CD4-positive, alpha-beta T cell treated with Interleukin-12 subunit alpha and Interleukin-12 subunit beta, for 1 hour (primary cell): ENCODE data around the gene TUBB4B.
A peak's percentile ranks its signal among the peaks of the same experiment; 100 is the strongest.
"Not testable (repeated sequence)": the region's sequence is repeated elsewhere in the genome, so short reads cannot be mapped to it uniquely, and the experiment has no call there.

Experiments
- DNase-seq: peaks from one replicate; pipeline ENCODE4 v3.0.0-alpha.2; 2020

The TUBB4B gene

DNA sequence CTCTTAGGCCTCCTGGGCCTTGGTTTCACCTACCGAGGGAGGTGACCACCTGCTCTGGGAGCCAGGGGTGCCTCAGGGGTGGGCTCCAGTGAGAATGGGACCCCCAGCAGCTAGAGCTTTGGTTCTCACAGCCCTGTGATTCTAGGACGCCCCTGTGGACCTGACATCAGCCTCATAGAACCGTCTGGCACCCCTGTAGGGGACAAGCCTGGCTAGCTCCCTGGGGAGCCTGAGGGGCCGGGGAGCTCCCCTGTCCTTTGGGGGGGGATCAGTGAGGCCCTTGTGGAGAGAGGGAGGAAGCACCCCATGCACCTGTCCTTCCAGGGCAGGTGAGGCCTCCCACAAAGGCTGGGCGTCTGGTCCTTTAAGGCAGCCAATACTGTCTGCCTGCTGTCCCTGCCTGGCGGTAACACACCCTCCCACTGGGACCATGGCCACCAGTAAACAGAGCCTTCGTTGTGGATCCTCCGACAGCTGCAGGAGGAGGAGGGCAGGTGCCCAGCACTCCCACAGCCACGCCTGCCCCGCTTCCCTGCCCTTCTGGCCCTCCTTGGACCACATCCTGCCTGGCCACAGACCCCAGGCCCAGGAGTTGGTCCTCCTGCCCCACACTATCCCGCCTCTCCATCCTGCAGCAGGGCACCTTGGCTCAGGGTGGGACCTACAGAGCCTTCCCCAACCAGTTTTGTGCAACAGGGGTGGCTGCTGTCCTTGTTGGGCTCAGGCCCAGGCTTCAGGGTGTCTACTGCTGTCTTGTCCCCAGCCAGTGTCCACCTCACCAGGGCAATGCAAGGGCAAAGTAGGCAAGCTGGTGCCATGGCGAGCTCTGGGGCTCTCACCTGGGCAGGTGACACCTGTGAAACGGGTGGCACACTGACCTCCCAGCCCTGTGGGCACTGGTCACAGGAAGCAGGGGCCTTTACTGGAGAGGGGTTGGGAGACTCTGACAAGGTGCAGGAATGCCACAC is 3.0 kb upstream of the TUBB4B start:
- no peak for DNase-seq

DNA sequence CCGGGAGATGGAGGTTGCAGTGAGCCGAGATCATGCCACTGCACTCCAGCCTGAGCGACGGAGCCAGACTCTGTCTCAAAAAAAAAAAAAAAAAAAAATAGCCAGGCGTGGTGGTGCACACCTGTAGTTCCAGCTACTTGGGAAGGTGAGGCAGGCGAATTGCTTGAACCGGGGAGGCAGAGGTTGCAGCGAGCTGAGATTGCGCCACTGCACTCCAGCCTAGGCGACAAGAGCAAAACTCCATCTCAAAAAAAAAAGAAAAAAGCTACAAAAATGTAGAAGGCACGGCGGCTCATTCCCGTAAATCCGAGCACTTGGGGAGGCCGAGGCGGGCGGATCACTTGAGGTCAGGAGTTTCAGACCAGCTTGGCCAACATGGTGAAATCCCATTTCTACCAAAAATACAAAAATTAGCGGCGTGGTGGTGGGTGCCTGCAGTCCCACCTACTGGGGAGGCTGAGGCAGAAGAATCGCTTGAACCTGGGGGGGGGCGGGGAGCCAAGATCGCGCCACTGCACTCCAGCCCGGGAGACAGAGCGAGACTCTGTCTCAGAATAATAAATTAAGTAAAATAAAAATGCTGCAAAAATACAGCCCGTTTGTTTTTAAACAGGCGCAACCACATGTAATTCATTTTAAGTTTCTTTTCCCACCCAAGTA is 1.4 kb upstream of the TUBB4B start:
- not testable (repeated sequence) for DNase-seq

DNA sequence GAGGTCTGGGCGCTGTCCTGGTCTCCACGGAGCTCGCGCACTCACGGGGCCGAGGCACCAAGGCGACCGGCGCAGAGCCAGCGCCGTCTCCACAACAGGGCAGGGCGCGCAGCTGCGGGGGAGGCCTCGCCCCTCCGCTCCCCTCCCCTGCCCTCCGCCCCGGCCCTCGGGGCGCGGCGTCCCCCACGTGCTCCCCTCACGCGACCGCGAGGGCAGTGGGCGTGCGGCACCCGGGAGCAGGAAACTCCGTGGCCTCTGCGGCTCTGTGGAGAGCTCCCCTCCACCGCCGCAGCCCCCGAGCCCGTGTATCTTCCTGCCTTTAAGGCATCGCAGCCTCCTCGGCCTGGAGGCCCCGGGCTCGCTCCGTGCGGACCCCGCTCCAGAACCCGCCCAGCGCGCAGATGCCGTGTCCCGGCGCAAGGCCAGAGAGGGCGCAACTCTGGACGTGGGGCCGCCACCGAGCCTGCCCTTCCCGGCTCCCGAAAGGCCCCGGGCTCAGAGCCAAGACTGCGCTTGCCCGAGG is 708 bp upstream of the TUBB4B start:
- DNase-seq = peak; percentile 78

DNA sequence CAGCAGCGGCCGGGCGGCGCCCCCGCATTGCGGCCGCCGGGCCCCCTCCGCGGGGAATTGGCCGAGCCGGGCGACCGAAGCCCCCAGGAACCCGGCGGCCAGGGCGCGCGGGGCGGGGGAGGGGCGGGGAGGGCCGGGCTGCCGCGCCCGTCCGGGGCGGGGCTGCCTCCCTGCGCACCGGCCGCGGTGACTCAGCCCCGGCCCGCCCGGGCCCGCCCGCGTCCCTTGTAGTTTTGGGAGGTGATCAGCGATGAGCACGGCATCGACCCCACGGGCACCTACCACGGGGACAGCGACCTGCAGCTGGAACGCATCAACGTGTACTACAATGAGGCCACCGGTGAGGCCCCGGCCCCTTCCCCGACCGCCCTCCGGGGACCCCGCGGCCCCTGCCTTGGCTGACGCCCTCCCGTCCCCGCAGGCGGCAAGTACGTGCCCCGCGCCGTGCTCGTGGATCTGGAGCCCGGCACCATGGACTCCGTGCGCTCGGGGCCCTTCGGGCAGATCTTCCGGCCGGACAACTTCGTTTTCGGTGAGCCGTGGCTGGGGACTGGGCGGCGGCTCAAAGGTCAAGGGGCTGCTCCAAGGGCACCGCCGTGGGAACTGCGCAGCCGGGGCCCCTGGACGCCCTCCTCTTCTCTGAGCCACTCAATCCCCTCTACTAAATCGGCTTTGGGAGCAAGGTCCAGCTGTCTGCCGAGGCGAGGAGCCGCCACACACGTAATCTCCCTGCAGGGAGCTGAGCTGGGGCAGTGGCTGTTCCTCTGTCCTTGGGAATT is 592 bp downstream of the TUBB4B start:
- peak; percentile 70 for DNase-seq

DNA sequence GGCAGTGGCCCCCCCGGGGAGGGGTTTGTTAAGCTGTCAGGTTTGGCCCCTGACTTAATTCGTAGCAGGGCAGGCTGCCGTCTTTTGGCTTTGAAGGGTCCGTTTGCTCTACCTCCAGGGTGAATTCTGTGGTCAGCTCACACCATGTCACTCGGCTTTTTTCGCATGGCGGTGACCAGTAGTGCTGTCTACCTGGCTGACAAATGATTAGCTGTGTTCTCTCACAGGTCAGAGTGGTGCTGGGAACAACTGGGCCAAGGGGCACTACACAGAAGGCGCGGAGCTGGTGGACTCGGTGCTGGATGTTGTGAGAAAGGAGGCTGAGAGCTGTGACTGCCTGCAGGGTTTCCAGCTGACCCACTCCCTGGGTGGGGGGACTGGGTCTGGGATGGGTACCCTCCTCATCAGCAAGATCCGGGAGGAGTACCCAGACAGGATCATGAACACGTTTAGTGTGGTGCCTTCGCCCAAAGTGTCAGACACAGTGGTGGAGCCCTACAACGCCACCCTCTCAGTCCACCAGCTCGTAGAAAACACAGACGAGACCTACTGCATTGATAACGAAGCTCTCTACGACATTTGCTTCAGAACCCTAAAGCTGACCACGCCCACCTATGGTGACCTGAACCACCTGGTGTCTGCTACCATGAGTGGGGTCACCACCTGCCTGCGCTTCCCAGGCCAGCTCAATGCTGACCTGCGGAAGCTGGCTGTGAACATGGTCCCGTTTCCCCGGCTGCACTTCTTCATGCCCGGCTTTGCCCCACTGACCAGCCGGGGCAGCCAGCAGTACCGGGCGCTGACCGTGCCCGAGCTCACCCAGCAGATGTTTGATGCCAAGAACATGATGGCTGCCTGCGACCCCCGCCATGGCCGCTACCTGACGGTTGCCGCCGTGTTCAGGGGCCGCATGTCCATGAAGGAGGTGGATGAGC is 1.4 kb downstream of the TUBB4B start:
- no peak for DNase-seq

DNA sequence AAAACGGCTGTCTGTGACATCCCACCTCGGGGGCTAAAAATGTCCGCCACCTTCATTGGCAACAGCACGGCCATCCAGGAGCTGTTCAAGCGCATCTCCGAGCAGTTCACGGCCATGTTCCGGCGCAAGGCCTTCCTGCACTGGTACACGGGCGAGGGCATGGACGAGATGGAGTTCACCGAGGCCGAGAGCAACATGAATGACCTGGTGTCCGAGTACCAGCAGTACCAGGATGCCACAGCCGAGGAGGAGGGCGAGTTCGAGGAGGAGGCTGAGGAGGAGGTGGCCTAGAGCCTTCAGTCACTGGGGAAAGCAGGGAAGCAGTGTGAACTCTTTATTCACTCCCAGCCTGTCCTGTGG is 2.2 kb downstream of the TUBB4B start:
- DNase-seq = not testable (repeated sequence)

DNA sequence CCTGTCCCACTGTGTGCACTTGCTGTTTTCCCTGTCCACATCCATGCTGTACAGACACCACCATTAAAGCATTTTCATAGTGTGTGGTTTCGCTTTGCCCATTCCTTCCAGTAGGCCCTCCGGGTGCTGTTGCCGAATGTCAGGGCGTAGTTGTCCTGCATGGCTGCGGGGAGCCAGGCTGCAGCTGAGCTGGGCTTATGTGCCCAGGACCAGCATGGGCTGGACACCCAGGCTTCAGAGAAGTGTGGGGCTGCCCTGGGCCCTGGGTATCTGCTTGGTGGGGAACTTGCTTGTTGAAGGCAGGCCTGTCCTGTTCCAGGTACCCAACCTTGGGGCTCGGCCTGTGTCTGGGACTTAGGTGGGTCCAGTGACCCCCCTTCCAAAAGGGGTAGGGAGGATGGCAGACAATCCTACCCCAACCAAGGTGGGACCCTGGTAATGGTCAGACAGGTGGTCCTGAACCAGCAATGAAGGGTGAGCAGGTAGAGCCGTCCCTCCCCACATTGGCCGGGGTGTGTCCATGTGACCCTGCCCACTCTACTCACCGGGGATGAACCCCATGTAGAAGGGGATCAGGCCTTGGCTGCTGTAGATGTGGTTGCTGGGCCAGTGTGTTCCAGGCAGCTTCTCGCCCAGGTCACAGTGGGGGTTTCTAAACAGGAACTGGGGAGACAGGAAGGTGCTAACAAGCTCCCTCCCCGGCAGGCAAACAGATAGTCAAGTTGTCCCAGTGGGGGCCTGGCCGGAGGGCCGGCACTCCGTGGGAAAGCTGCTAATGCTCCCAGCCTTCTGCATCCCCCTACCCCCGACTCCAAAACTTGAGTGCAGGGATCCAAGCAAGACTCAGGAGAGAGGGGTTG is 2.8 kb downstream of the TUBB4B start:
- DNase-seq = no peak

DNA sequence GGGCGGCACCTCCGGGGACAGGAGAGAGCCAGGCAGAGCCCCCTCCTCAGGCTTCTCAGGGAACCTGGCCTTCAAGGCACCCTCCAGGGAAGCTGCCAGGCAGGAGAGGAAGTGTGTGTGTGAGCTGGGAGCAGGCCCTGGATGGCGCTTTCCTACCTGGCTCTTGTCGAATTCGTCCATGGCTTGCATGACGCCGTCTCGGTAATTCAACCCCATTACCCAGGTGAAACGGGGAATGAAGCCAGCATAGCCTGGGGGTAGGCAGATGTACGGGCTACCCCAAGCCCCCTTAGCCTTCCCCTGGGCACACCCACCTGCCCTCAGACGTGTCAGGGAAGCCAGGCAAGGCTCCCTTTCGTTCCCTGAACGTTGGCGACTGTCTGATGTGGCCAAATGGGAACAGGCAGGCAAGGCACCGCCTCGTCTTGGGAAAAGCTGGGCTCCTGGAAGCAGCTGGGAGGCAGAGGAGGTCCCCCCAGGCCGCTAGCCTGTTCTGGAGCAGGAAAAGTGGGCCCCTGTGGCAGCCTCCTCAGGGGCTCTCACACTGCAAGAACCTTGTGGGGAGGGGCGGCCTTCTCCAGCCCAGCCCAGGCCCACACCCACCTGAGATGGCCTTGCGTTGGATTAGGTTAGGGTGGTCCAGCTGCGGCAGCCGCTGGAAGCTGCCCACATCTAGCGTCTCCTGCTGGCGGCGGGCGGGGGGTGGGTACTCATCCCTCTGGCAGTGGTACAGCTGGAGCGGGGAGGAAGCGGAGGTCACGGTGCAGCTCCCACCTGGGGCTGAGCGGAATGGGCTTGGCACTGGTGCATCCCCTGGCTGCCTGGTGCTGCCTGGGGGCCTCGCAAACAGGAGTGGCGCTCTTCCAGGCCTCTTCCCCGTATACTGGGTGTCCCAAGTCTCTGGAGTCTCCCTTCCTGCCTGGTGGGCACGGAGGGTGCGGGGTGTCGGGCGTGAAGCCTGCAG is 3.7 kb downstream of the TUBB4B start:
- DNase-seq = no peak

DNA sequence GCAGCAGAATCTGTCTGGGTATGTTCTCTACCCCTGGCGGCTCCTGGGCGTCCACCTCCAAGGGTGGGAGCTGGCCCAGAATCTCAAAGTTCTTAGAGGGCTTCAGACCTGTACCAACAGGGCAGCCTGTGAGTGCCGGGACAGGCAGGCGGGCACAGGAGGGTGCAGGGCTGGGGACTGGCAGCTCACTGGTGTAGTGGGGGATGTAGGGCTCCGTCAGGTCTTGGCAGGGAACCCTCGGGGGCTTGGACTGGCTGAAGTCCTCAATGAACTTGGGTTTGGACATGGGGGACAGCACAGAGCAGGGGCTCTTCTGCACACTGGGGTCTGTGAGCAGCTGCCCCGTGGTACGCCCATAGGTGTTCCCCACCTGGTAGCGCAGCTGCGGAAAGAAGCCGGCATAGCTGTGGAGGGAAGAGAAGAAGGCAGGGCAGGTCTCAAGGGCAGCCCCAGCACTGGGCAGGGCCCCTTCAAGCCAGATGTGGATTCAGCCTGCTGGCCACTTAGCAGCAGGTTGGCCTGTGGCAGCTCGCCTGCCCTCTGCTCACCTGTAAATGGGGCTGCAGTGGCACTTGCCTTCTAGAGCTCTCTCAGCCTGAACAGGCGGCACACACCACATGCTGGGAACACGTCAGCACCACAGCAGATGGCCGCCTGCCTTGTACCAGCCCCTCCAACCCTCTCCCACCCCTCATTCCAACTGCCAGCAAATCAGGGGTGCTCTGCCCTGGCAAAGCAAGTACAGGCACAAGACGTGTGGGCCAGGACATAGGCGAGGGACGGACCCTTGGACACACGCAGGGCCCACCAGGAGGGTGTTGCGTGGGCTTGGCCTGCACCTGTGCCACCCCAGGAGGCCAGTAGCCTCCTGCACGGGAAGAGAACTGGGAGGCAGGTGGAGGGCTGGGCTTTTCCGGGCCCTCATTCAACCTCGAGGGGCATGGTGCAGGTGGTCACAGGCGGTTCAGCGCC is 4.6 kb downstream of the TUBB4B start:
- DNase-seq = no peak

DNA sequence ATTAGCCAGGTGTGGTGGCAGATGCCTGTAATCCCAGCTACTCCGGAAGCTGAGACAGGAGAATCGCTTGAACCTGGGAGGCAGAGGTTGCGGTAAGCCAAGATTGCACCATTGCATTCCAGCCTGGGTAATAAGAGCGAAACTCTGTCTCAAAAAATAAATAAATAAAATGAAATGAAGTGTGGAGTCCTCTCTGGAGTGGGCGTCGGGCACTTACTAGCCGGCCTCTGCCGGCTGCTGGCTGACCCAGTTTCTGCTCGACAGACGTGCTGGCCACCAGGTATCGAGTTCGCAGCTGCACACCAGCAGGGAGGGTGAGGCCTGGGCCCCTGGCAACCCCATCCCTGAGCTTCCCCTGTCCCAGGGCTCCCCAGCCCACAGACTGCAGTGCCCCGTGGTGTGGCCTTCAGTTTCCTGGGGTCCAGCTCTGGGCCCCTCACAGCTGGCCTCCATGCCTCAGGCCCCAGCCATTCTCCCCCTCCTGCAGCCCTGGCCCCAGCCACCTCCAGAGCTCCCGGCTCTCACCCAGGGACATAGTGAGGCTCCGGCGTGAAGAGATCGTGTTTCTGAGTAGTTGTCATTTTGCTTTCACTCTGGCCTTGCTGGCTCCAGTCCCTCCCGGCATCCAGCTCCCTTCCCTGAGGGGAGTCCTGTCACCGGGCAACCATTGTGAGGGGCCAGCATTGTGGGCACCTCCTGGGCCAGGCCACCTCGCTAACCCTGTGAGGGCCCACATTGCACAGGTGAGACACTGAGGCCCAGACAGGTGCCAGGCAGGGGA is 6.2 kb downstream of the TUBB4B start:
- DNase-seq = no peak

DNA sequence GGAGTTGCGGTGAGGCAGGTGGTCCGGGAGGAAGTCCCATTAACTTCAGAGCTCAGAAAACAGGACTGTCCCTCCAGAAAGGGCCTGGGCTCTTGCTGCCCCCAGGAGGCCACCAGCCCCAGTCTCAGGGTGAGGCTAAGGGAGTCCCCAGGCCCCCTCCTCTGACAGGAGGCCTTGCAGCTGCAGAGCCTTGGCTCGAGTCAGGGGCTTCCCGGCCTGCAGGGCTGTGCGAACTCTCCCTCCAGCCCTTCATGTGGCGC is 6.8 kb downstream of the TUBB4B start:
- no peak for DNase-seq

DNA sequence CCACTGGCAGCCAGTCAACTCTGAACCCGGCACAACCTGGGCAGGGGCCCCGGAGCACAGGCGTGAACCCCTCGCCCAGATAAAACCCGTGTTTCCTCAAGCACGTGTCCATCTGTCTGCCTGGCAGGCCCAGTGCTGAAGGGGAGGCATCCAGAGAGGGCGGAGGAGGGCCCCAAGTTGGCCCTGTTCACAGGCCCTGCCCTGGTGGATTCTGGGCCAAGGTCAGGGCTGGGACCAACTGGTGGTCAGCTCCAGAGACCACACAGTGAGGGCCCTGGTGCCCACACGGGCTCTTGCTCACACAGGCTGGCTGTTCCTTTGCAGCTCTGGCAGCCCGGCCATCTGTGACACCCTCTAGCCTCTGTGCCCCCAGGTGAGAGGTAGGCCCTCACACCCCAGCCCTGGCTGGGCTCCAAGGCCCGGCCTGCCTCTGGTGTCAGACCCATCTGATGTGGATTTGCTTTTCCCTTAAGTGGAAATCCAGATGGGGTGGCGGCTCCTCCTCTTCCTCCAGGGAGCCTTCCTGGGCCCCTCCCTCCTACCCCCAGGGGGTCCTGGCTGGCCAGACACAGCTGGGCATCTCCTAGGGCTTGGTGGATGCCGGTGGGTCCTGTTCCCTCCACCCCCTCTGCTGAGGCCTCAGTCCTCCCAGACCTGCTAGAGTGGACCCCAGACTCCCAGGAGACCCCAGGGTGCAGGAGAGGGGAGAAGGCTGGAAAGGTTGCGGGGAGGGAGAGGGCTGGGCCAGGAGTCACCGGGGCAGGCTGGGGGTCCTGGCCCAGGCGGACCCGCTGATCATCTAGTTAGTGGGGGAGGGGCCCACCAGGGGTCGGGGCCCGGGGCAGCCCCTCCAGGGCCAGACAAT is 9.5 kb downstream of the TUBB4B start:
- no peak for DNase-seq

DNA sequence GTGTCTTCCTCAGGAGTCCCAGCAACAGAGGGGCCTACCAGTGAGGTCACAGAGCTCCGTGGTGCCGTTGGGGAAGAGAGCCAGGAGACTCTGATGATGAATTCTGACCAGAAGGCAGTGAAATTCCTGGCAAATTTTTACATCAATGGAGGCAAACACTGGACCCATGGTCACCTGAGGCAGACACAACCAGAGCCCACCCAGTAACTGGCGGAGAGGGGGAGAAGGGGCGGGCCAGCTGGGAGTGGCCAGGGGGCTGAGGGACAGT is 10.0 kb downstream of the TUBB4B start, which contains the start of gene STPG3:
TSS of gene STPG3 (plus strand) at position 93 of the 268 bp plus-strand sequence. CDS start at position 94, 1 bp downstream.
- DNase-seq = no peak

DNA sequence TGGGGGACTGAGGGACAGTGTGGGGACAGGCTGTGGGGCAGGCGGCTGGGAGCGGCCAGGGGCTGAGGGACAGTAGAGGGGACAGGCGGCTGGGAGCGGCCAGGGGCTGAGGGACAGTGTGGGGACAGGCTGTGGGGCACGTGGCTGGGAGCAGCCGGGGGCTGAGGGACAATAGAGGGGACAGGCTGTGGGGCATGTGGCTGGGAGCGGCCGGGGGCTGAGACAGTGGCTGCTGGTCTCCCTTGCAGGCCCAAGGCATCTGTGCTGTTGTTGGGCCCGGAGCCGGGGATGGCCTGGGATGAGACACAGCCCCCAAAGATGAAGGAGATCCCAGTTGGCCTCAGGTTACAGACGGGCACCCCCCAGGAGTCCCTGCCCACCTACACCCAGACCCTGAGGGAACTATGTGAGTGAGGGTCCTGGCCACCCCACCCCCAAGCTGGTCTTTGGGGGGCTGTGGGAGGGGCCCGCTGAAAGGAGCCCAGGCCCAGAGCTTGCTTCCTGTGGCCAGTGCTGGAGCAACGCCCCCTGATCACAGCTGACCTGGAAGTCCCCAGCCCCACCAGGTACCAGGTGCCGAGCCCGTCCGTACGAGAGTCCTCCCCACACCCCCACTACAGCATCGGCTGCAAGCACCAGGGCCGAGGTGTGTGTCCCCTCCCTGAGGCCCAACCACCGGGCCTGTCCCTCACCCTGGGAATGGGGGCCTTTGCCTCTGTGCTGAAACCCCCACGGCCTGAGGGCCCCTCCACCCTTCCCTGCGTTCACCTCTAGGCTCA is 10.6 kb downstream of the TUBB4B start:
- no peak for DNase-seq

DNA sequence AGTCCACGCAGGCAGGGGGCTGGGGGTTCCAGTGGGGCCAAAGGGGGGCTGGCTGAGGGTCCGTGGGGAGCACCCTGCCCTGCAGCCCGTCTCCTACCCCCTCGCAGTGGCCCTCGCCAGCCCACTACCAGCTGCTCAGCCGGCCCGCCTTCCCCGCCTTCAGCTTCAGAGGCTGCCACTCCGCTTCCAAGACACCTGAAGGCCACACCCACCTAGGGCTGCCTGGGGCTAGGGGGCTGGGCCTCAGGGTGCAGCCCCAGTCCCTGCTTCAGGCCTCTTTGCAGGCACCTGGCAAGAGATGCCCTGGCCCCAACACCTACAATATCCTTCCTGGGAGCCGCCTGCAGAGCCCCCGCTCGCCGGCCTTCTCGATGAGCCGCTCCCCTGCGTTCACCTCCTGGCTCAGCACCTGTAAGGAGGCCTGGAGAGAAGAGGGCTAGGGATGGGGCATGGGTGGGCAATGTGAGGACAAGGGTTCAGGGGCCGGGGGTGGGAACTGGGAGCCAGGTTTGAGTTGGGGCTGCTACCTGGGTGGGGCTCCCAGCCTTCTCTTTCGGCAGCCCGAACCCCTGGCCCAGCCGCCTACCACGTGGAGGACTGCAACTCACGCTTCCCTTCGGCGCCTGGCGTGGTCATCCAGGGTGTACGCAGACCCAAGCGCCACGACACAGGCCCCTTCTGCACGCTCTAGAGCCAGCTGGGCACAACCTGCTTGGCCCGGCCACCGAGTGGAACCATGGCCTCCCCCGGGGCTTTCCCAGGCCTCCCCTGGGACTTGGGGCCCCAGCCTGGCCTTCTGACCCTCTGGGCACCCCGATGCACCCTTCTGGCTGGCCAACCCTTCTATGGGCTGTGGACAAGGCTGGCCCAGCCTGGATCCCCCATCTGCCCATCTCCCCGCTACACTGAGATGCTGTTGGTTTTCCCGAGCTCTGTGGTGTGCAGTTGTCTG is 11.7 kb downstream of the TUBB4B start:
- no peak for DNase-seq
